ENCODE measurements around the gene CDHR3.

DNA sequence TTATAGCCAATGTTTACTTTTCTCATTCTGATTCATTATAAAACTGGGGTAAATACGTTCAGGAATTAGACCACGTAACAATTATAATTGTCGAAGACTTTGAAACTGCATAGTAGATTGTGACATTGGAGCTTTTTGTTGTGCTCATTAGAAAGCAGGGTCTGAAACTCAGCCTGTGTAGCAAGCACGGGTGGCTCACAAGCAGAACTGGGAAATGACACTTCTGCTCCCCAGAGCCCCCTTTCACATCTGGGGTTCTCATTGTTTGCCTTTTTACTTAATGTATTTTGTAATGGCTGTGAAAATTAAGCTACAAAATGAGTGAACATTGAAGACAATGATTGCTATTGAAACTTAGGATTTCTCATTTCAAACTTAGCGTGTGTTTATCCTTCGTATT, 72.9 kb downstream of the CDHR3 start:
- TF ChIP-seq POLR2AphosphoS5 (IDR thresholded peaks at IDR 0.05; ENCODE audit: low read depth, low read length) (no peak), CREB1 (IDR thresholded peaks at IDR 0.05) (no peak), SP2 (IDR thresholded peaks at IDR 0.05; ENCODE audit: low read length) (no peak), TCF12 (IDR thresholded peaks at IDR 0.05; ENCODE audit: low read depth, low read length) (no peak), ATF2 (IDR thresholded peaks at IDR 0.05; ENCODE audit: low read length) (no peak)
- TF ChIP-seq, protein P1, sequence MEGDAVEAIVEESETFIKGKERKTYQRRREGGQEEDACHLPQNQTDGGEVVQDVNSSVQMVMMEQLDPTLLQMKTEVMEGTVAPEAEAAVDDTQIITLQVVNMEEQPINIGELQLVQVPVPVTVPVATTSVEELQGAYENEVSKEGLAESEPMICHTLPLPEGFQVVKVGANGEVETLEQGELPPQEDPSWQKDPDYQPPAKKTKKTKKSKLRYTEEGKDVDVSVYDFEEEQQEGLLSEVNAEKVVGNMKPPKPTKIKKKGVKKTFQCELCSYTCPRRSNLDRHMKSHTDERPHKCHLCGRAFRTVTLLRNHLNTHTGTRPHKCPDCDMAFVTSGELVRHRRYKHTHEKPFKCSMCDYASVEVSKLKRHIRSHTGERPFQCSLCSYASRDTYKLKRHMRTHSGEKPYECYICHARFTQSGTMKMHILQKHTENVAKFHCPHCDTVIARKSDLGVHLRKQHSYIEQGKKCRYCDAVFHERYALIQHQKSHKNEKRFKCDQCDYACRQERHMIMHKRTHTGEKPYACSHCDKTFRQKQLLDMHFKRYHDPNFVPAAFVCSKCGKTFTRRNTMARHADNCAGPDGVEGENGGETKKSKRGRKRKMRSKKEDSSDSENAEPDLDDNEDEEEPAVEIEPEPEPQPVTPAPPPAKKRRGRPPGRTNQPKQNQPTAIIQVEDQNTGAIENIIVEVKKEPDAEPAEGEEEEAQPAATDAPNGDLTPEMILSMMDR (IDR thresholded peaks at IDR 0.05; ENCODE audit: control extremely low read depth in 1 of 3, insufficient read depth in 1 of 3, low read depth in 1 of 3, low read length in 3 of 3), result no peak
